Measurements from ENCODE around the gene MOBP. TPM values are rescaled to one million over a fixed set of nuclear protein-coding genes. Genes with fewer than 3 reads are reported as not detected.
A peak's percentile ranks its signal among the peaks of the same experiment; 100 is the strongest.

MOBP gene
- total and polyA plus RNA-seq, 4 donors, result 0.03 to 0.23 TPM; not detected in 2

DNA sequence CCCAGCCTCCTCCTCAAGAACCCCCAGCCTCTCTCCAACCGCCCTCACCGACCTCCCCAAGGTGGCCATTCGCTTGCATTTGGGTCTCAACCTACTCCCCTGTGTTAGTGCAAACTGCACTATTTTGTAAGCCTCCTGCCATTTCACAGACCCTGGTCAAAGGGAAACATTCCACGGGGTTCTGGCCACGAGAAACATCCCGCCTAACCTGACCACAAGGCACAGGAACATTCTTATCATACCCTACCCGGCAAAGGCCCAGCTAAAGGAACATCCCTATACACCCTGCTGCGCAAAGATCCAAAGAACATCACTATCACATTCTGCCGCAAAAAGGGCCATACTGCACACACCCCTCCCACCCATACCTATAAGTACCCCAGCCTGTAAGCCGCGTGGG lies 38.0 kb upstream of the MOBP start:
- Histone ChIP-seq H3K4me1 (ENCODE audit: control insufficient read depth in 1 of 2, insufficient read depth in 2 of 2, low read length in 2 of 2) (no peaks in the 10 kb centered on the region), H3K27ac (ENCODE audit: low read depth in 1 of 2, low read length in 2 of 2) (no peak overlapping the region), H3K9me3 (ENCODE audit: control insufficient read depth, low read length) (peaks cover 2% of the 10 kb centered on the region), H3K36me3 (ENCODE audit: control insufficient read depth in 1 of 2, insufficient read depth in 2 of 2, low read length in 1 of 2) (no peaks in the 10 kb centered on the region), H3K27me3 (ENCODE audit: control insufficient read depth in 1 of 2, insufficient read depth in 2 of 2, low read length in 1 of 2) (no peaks in the 10 kb centered on the region), H3K4me3 (ENCODE audit: low read length in 2 of 2) (no peak overlapping the region)
- ATAC-seq (ENCODE audit: low FRiP score), result no peak
- 89 to 93% methylated on average over 11 of the region's 11 CpGs for WGBS, 2 donors
- DNase-seq, result no peak
- intact Hi-C loops (cut with DNase I), result no loop called here

DNA sequence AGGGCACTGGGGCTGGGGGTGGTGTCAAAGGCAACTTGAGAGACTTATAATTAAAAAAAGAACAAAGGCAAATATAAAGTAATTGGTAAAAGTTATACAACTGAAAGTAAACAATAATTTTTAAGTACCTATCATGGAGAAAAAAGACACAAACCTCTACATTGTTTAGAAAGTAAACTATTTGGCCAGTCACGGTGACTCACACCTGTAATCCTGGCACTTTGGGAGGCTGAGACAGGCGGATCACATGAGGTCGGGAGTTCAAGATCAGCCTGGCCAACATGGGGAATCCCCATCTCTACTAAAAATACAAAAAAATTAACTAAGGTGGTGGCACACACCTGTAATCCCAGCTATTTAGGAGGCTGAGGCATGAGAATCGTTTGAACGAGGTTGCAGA lies 35.1 kb upstream of the MOBP start:
- intact Hi-C loops (cut with DNase I), result no loop called here
- Histone ChIP-seq H3K4me1 (ENCODE audit: control insufficient read depth in 1 of 2, insufficient read depth in 2 of 2, low read length in 2 of 2) (no peaks in the 10 kb centered on the region), H3K27me3 (ENCODE audit: control insufficient read depth in 1 of 2, insufficient read depth in 2 of 2, low read length in 1 of 2) (no peaks in the 10 kb centered on the region), H3K36me3 (ENCODE audit: control insufficient read depth in 1 of 2, insufficient read depth in 2 of 2, low read length in 1 of 2) (no peaks in the 10 kb centered on the region), H3K27ac (ENCODE audit: low read depth in 1 of 2, low read length in 2 of 2) (no peak overlapping the region), H3K4me3 (ENCODE audit: low read length in 2 of 2) (no peak overlapping the region), H3K9me3 (ENCODE audit: control insufficient read depth, low read length) (peaks cover 2% of the 10 kb centered on the region)
- DNase-seq, result no peak
- no peak for ATAC-seq (ENCODE audit: low FRiP score)
- 92 to 94% methylated on average over 5 of the region's 5 CpGs for WGBS, 2 donors

- intact Hi-C loops (cut with DNase I), result no loop called here
- H3K4me3 ChIP-seq (ENCODE audit: low read length in 2 of 2), result no peak overlapping the region
- no peaks in the 10 kb centered on the region for H3K27me3 ChIP-seq (ENCODE audit: control insufficient read depth in 1 of 2, insufficient read depth in 2 of 2, low read length in 1 of 2)
- no peak for DNase-seq
- ATAC-seq (ENCODE audit: low FRiP score), result no peak
- no peaks in the 10 kb centered on the region for H3K4me1 ChIP-seq (ENCODE audit: control insufficient read depth in 1 of 2, insufficient read depth in 2 of 2, low read length in 2 of 2)
- H3K36me3 ChIP-seq (ENCODE audit: control insufficient read depth in 1 of 2, insufficient read depth in 2 of 2, low read length in 1 of 2), result no peaks in the 10 kb centered on the region
- no peak overlapping the region for H3K27ac ChIP-seq (ENCODE audit: low read depth in 1 of 2, low read length in 2 of 2)
- WGBS, 2 donors, result 44 to 46% methylated on average over 3 of the region's 3 CpGs
- no peaks in the 10 kb centered on the region for H3K9me3 ChIP-seq (ENCODE audit: control insufficient read depth, low read length)
These were observed 33.8 kb upstream of the MOBP start for GRCh38 chr3:39433642-39434041.

GRCh38 chr3:39434574-39434973 lies 32.9 kb upstream of the MOBP start:
- ATAC-seq (ENCODE audit: low FRiP score) (no peak), DNase-seq (peak in 1 of 2 donors; percentile 28)
- Histone ChIP-seq H3K36me3 (ENCODE audit: control insufficient read depth in 1 of 2, insufficient read depth in 2 of 2, low read length in 1 of 2) (no peaks in the 10 kb centered on the region), H3K4me1 (ENCODE audit: control insufficient read depth in 1 of 2, insufficient read depth in 2 of 2, low read length in 2 of 2) (no peaks in the 10 kb centered on the region), H3K9me3 (ENCODE audit: control insufficient read depth, low read length) (no peaks in the 10 kb centered on the region), H3K27me3 (ENCODE audit: control insufficient read depth in 1 of 2, insufficient read depth in 2 of 2, low read length in 1 of 2) (no peaks in the 10 kb centered on the region), H3K4me3 (ENCODE audit: low read length in 2 of 2) (no peak overlapping the region), H3K27ac (ENCODE audit: low read depth in 1 of 2, low read length in 2 of 2) (no peak overlapping the region)
- intact Hi-C loops (cut with DNase I), result no loop called here
- WGBS, 2 donors, result 67 to 83% methylated on average over 4 to 5 of the region's 5 CpGs

GRCh38 chr3:39435006-39435748 lies 32.3 kb upstream of the MOBP start:
- no peaks in the 10 kb centered on the region for H3K36me3 ChIP-seq (ENCODE audit: control insufficient read depth in 1 of 2, insufficient read depth in 2 of 2, low read length in 1 of 2)
- H3K4me3 ChIP-seq (ENCODE audit: low read length in 2 of 2), result no peak overlapping the region
- no peaks in the 10 kb centered on the region for H3K9me3 ChIP-seq (ENCODE audit: control insufficient read depth, low read length)
- H3K27me3 ChIP-seq (ENCODE audit: control insufficient read depth in 1 of 2, insufficient read depth in 2 of 2, low read length in 1 of 2), result no peaks in the 10 kb centered on the region
- ATAC-seq (ENCODE audit: low FRiP score) (no peak), DNase-seq (peak in 1 of 2 donors; percentile 37)
- no peak overlapping the region for H3K27ac ChIP-seq (ENCODE audit: low read depth in 1 of 2, low read length in 2 of 2)
- H3K4me1 ChIP-seq (ENCODE audit: control insufficient read depth in 1 of 2, insufficient read depth in 2 of 2, low read length in 2 of 2), result no peaks in the 10 kb centered on the region
- intact Hi-C loops (cut with DNase I), result no loop called here
- 63 to 74% methylated on average over 1 of the region's 1 CpG for WGBS, 2 donors

DNA sequence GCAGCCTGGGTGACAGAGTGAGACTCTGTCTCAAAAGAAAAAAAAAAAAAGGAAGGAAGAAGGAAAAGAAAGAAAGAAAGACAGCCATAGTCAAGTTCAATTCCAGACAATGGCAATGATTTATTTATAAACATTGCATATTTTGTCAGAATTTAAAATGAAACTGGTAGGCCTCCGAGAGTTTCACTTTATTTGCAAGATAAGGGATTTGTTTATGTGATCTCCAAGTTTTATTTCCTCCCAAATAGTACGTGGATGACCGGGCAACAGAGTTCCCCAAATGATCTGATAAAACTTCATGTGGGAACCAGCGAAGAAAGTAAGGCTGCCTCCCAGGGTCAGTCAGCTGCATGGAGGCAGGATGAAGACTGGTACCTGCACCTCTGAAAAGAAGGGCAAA lies 28.6 kb upstream of the MOBP start:
- Histone ChIP-seq H3K4me1 (ENCODE audit: control insufficient read depth in 1 of 2, insufficient read depth in 2 of 2, low read length in 2 of 2) (no peaks in the 10 kb centered on the region), H3K36me3 (ENCODE audit: control insufficient read depth in 1 of 2, insufficient read depth in 2 of 2, low read length in 1 of 2) (no peaks in the 10 kb centered on the region), H3K9me3 (ENCODE audit: control insufficient read depth, low read length) (no peaks in the 10 kb centered on the region), H3K27me3 (ENCODE audit: control insufficient read depth in 1 of 2, insufficient read depth in 2 of 2, low read length in 1 of 2) (no peaks in the 10 kb centered on the region), H3K27ac (ENCODE audit: low read depth in 1 of 2, low read length in 2 of 2) (no peak overlapping the region), H3K4me3 (ENCODE audit: low read length in 2 of 2) (no peak overlapping the region)
- 70 to 71% methylated on average over 4 of the region's 4 CpGs for WGBS, 2 donors
- intact Hi-C loops (cut with DNase I), result no loop called here
- no peak for DNase-seq
- no peak for ATAC-seq (ENCODE audit: low FRiP score)

DNA sequence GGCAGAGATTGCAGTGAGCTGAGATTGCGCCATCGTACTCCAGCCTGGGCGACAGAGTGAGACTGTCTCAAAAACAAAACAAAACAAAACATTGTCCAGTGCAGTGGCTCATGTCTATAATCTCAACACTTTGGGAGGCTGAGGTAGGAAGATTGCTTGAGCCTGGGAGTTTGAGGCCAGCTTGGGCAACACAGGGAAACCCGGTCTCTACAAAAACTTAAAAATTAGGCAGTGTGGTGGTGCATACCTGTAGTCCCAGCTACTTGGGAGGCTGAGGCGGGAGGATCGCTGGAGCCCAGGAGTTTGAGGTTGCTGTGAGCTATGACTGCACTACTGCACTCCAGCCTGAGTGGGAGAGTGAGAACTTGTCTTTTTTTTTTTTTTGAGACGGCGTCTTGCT lies 27.2 kb upstream of the MOBP start:
- no peaks in the 10 kb centered on the region for H3K27me3 ChIP-seq (ENCODE audit: control insufficient read depth in 1 of 2, insufficient read depth in 2 of 2, low read length in 1 of 2)
- no peak for ATAC-seq (ENCODE audit: low FRiP score)
- no peaks in the 10 kb centered on the region for H3K9me3 ChIP-seq (ENCODE audit: control insufficient read depth, low read length)
- intact Hi-C loops (cut with DNase I), result no loop called here
- 81 to 84% methylated on average over 8 of the region's 8 CpGs for WGBS, 2 donors
- H3K36me3 ChIP-seq (ENCODE audit: control insufficient read depth in 1 of 2, insufficient read depth in 2 of 2, low read length in 1 of 2), result no peaks in the 10 kb centered on the region
- no peaks in the 10 kb centered on the region for H3K4me1 ChIP-seq (ENCODE audit: control insufficient read depth in 1 of 2, insufficient read depth in 2 of 2, low read length in 2 of 2)
- DNase-seq, result no peak
- H3K27ac ChIP-seq (ENCODE audit: low read depth in 1 of 2, low read length in 2 of 2), result no peak overlapping the region
- H3K4me3 ChIP-seq (ENCODE audit: low read length in 2 of 2), result no peak overlapping the region

GRCh38 chr3:39443530-39443929 lies 23.9 kb upstream of the MOBP start:
- peak; percentile 33 for ATAC-seq (ENCODE audit: low FRiP score)

DNA sequence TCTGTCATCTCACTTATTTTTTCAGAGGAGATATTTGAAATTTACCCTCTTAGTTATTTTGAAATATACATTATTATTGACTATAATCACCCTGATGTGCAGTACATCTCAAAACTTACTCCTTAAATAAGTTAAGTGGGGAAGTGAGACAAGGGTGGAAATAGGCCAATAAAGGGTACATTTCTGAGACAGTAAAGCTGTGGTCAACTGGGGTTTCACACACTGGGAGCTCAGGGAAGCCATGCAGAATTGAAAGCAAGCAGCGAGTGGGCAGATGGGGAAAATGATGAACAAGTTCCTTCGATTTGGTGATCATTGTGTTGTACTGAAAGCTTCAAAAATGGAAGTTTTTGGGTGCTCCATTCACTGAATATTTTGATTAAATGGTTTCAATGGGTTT lies 21.6 kb upstream of the MOBP start:
- H3K36me3 ChIP-seq (ENCODE audit: control insufficient read depth in 1 of 2, insufficient read depth in 2 of 2, low read length in 1 of 2), result no peaks in the 10 kb centered on the region
- ATAC-seq (ENCODE audit: low FRiP score) (no peak), DNase-seq (no peak)
- H3K4me1 ChIP-seq (ENCODE audit: control insufficient read depth in 1 of 2, insufficient read depth in 2 of 2, low read length in 2 of 2), result no peaks in the 10 kb centered on the region
- no peak overlapping the region for H3K4me3 ChIP-seq (ENCODE audit: low read length in 2 of 2)
- H3K9me3 ChIP-seq (ENCODE audit: control insufficient read depth, low read length), result no peaks in the 10 kb centered on the region
- no peak overlapping the region for H3K27ac ChIP-seq (ENCODE audit: low read depth in 1 of 2, low read length in 2 of 2)
- WGBS, 2 donors, result 76 to 79% methylated on average over 2 of the region's 2 CpGs
- H3K27me3 ChIP-seq (ENCODE audit: control insufficient read depth in 1 of 2, insufficient read depth in 2 of 2, low read length in 1 of 2), result no peaks in the 10 kb centered on the region
- intact Hi-C loops (cut with DNase I), result no loop called here

More at GRCh38 chr3:39443530-39443929, 23.9 kb upstream of the MOBP start:
- 79 to 83% methylated on average over 4 of the region's 4 CpGs for WGBS, 2 donors
- Histone ChIP-seq H3K9me3 (ENCODE audit: control insufficient read depth, low read length) (no peaks in the 10 kb centered on the region), H3K4me3 (ENCODE audit: low read length in 2 of 2) (no peak overlapping the region), H3K36me3 (ENCODE audit: control insufficient read depth in 1 of 2, insufficient read depth in 2 of 2, low read length in 1 of 2) (no peaks in the 10 kb centered on the region), H3K4me1 (ENCODE audit: control insufficient read depth in 1 of 2, insufficient read depth in 2 of 2, low read length in 2 of 2) (no peaks in the 10 kb centered on the region), H3K27me3 (ENCODE audit: control insufficient read depth in 1 of 2, insufficient read depth in 2 of 2, low read length in 1 of 2) (no peaks in the 10 kb centered on the region), H3K27ac (ENCODE audit: low read depth in 1 of 2, low read length in 2 of 2) (no peak overlapping the region)
- no peak for DNase-seq
- intact Hi-C loops (cut with DNase I), result no loop called here

Measured in aorta (tissue), 5 donors.